ENCODE results near the gene PHACTR1.

The PHACTR1 gene

GRCh38 chr6:12826584-12826983 lies 110.0 kb downstream of the PHACTR1 start:
- Histone ChIP-seq H3K4ac (ENCODE audit: low read length) (no peak overlapping the region), H3K23ac (ENCODE audit: low read depth, low read length, poor library complexity) (no peak overlapping the region), H3K27me3 (ENCODE audit: control insufficient read depth in 3 of 3, insufficient read depth in 3 of 3, low read depth in 1 of 3, low read length in 3 of 3) (no peaks in the 10 kb centered on the region), H2AFZ (ENCODE audit: low read length) (no peak overlapping the region), H3K27ac (replicated peaks; ENCODE audit: low read length) (no peak overlapping the region), H3K4me1 (ENCODE audit: control insufficient read depth in 2 of 2, insufficient read depth in 1 of 2, low read depth in 1 of 2, low read length in 2 of 2) (no peaks in the 10 kb centered on the region), H3K9ac (ENCODE audit: low read depth, low read length, poor library complexity) (no peak overlapping the region), H4K91ac (ENCODE audit: low read depth, low read length, poor library complexity) (no peak overlapping the region), H3K14ac (ENCODE audit: low read length) (no peak overlapping the region), H3K4me2 (ENCODE audit: insufficient read depth, low read length, poor library complexity, severe bottlenecking) (no peak overlapping the region), H2BK12ac (ENCODE audit: low read length) (no peak overlapping the region), H2BK5ac (ENCODE audit: low read length) (no peak overlapping the region), H2BK120ac (ENCODE audit: low read depth, low read length) (no peak overlapping the region), H4K8ac (ENCODE audit: low read depth, low read length) (no peak overlapping the region), H3K18ac (ENCODE audit: low read length) (no peak overlapping the region), H3K36me3 (replicated peaks in 1 of 2; ENCODE audit: control insufficient read depth in 2 of 2, insufficient read depth in 2 of 2, low read length in 2 of 2) (no peaks in the 10 kb centered on the region), H2AK5ac (ENCODE audit: low read depth, low read length) (no peak overlapping the region), H2BK15ac (ENCODE audit: low read length) (no peak overlapping the region), H3K9me3 (replicated peaks in 1 of 2; ENCODE audit: control insufficient read depth in 2 of 2, insufficient read depth in 1 of 2, low read depth in 1 of 2, low read length in 2 of 2) (no peaks in the 10 kb centered on the region), H3K79me1 (ENCODE audit: low read depth, low read length) (no peaks in the 10 kb centered on the region), H3K4me3 (ENCODE audit: low read length in 2 of 2) (no peak overlapping the region)
- no peak for DNase-seq (ENCODE audit: low spot score)
- WGBS, 2 donors (ENCODE audit: extremely low coverage in 2 of 2, insufficient read length in 2 of 2, insufficient replicate concordance in 1 of 2) = no CpG with 5 or more reads among the region's 2 CpGs

- Histone ChIP-seq H4K91ac (ENCODE audit: low read depth, low read length, poor library complexity) (no peak overlapping the region), H2BK120ac (ENCODE audit: low read depth, low read length) (no peak overlapping the region), H4K8ac (ENCODE audit: low read depth, low read length) (no peak overlapping the region), H3K4me3 (ENCODE audit: low read length in 2 of 2) (no peak overlapping the region), H3K27ac (replicated peaks; ENCODE audit: low read length) (no peak overlapping the region), H3K4me2 (ENCODE audit: insufficient read depth, low read length, poor library complexity, severe bottlenecking) (no peak overlapping the region), H3K4me1 (ENCODE audit: control insufficient read depth in 2 of 2, insufficient read depth in 1 of 2, low read depth in 1 of 2, low read length in 2 of 2) (no peaks in the 10 kb centered on the region), H3K27me3 (ENCODE audit: control insufficient read depth in 3 of 3, insufficient read depth in 3 of 3, low read depth in 1 of 3, low read length in 3 of 3) (no peaks in the 10 kb centered on the region), H2AFZ (ENCODE audit: low read length) (no peak overlapping the region), H2BK12ac (ENCODE audit: low read length) (no peak overlapping the region), H3K18ac (ENCODE audit: low read length) (no peak overlapping the region), H2BK5ac (ENCODE audit: low read length) (no peak overlapping the region), H3K4ac (ENCODE audit: low read length) (no peak overlapping the region), H3K23ac (ENCODE audit: low read depth, low read length, poor library complexity) (no peak overlapping the region), H3K36me3 (replicated peaks in 1 of 2; ENCODE audit: control insufficient read depth in 2 of 2, insufficient read depth in 2 of 2, low read length in 2 of 2) (no peaks in the 10 kb centered on the region), H2BK15ac (ENCODE audit: low read length) (no peak overlapping the region), H3K9ac (ENCODE audit: low read depth, low read length, poor library complexity) (no peak overlapping the region), H3K79me1 (ENCODE audit: low read depth, low read length) (no peaks in the 10 kb centered on the region), H3K14ac (ENCODE audit: low read length) (no peak overlapping the region), H2AK5ac (ENCODE audit: low read depth, low read length) (no peak overlapping the region), H3K9me3 (replicated peaks in 1 of 2; ENCODE audit: control insufficient read depth in 2 of 2, insufficient read depth in 1 of 2, low read depth in 1 of 2, low read length in 2 of 2) (no peaks in the 10 kb centered on the region)
- DNase-seq (ENCODE audit: low spot score) = no peak
- no CpG with 5 or more reads among the region's 2 CpGs for WGBS, 2 donors (ENCODE audit: extremely low coverage in 2 of 2, insufficient read length in 2 of 2, insufficient replicate concordance in 1 of 2)
These were observed 111.4 kb downstream of the PHACTR1 start for GRCh38 chr6:12827921-12828320.

GRCh38 chr6:12832226-12832735 lies 115.7 kb downstream of the PHACTR1 start:
- Histone ChIP-seq H2AFZ (ENCODE audit: low read length) (no peak overlapping the region), H3K18ac (ENCODE audit: low read length) (no peak overlapping the region), H3K4ac (ENCODE audit: low read length) (no peak overlapping the region), H3K4me3 (ENCODE audit: low read length in 2 of 2) (no peak overlapping the region), H3K79me1 (ENCODE audit: low read depth, low read length) (no peaks in the 10 kb centered on the region), H3K9me3 (replicated peaks in 1 of 2; ENCODE audit: control insufficient read depth in 2 of 2, insufficient read depth in 1 of 2, low read depth in 1 of 2, low read length in 2 of 2) (peaks cover 0 to 2% of the 10 kb centered on the region in 2 donors), H2BK5ac (ENCODE audit: low read length) (no peak overlapping the region), H4K8ac (ENCODE audit: low read depth, low read length) (no peak overlapping the region), H3K27ac (replicated peaks; ENCODE audit: low read length) (no peak overlapping the region), H2BK120ac (ENCODE audit: low read depth, low read length) (no peak overlapping the region), H2BK15ac (ENCODE audit: low read length) (no peak overlapping the region), H2BK12ac (ENCODE audit: low read length) (no peak overlapping the region), H3K4me1 (ENCODE audit: control insufficient read depth in 2 of 2, insufficient read depth in 1 of 2, low read depth in 1 of 2, low read length in 2 of 2) (no peaks in the 10 kb centered on the region), H4K91ac (ENCODE audit: low read depth, low read length, poor library complexity) (no peak overlapping the region), H3K36me3 (replicated peaks in 1 of 2; ENCODE audit: control insufficient read depth in 2 of 2, insufficient read depth in 2 of 2, low read length in 2 of 2) (no peaks in the 10 kb centered on the region), H3K27me3 (ENCODE audit: control insufficient read depth in 3 of 3, insufficient read depth in 3 of 3, low read depth in 1 of 3, low read length in 3 of 3) (no peaks in the 10 kb centered on the region), H2AK5ac (ENCODE audit: low read depth, low read length) (no peak overlapping the region), H3K4me2 (ENCODE audit: insufficient read depth, low read length, poor library complexity, severe bottlenecking) (no peak overlapping the region), H3K14ac (ENCODE audit: low read length) (no peak overlapping the region), H3K9ac (ENCODE audit: low read depth, low read length, poor library complexity) (no peak overlapping the region), H3K23ac (ENCODE audit: low read depth, low read length, poor library complexity) (no peak overlapping the region)
- no peak for DNase-seq (ENCODE audit: low spot score)
- no CpG with 5 or more reads among the region's 4 CpGs for WGBS, 2 donors (ENCODE audit: extremely low coverage in 2 of 2, insufficient read length in 2 of 2, insufficient replicate concordance in 1 of 2)

GRCh38 chr6:12836009-12836408 lies 119.4 kb downstream of the PHACTR1 start:
- WGBS, 2 donors (ENCODE audit: extremely low coverage in 2 of 2, insufficient read length in 2 of 2, insufficient replicate concordance in 1 of 2) = no CpG with 5 or more reads among the region's 2 CpGs
- Histone ChIP-seq H3K79me1 (ENCODE audit: low read depth, low read length) (no peaks in the 10 kb centered on the region), H4K91ac (ENCODE audit: low read depth, low read length, poor library complexity) (no peak overlapping the region), H3K9ac (ENCODE audit: low read depth, low read length, poor library complexity) (no peak overlapping the region), H3K4ac (ENCODE audit: low read length) (no peak overlapping the region), H3K27me3 (ENCODE audit: control insufficient read depth in 3 of 3, insufficient read depth in 3 of 3, low read depth in 1 of 3, low read length in 3 of 3) (no peaks in the 10 kb centered on the region), H3K23ac (ENCODE audit: low read depth, low read length, poor library complexity) (no peak overlapping the region), H3K4me3 (ENCODE audit: low read length in 2 of 2) (no peak overlapping the region), H2AFZ (ENCODE audit: low read length) (no peak overlapping the region), H2BK5ac (ENCODE audit: low read length) (no peak overlapping the region), H2BK120ac (ENCODE audit: low read depth, low read length) (no peak overlapping the region), H2BK15ac (ENCODE audit: low read length) (no peak overlapping the region), H3K9me3 (replicated peaks in 1 of 2; ENCODE audit: control insufficient read depth in 2 of 2, insufficient read depth in 1 of 2, low read depth in 1 of 2, low read length in 2 of 2) (peaks cover 0 to 7% of the 10 kb centered on the region in 2 donors), H3K18ac (ENCODE audit: low read length) (no peak overlapping the region), H3K4me2 (ENCODE audit: insufficient read depth, low read length, poor library complexity, severe bottlenecking) (no peak overlapping the region), H3K36me3 (replicated peaks in 1 of 2; ENCODE audit: control insufficient read depth in 2 of 2, insufficient read depth in 2 of 2, low read length in 2 of 2) (no peaks in the 10 kb centered on the region), H3K14ac (ENCODE audit: low read length) (no peak overlapping the region), H2BK12ac (ENCODE audit: low read length) (no peak overlapping the region), H3K27ac (replicated peaks; ENCODE audit: low read length) (no peak overlapping the region), H2AK5ac (ENCODE audit: low read depth, low read length) (no peak overlapping the region), H4K8ac (ENCODE audit: low read depth, low read length) (no peak overlapping the region), H3K4me1 (ENCODE audit: control insufficient read depth in 2 of 2, insufficient read depth in 1 of 2, low read depth in 1 of 2, low read length in 2 of 2) (no peaks in the 10 kb centered on the region)
- DNase-seq (ENCODE audit: low spot score) = no peak
